Measurements from ENCODE around the gene CCDC175.

GRCh38 chr14:59509101-59509500, 67.5 kb downstream of the CCDC175 start:
- no peak for TF ChIP-seq POLR2A (IDR thresholded peaks at IDR 0.05)
- TF ChIP-seq, protein P1, sequence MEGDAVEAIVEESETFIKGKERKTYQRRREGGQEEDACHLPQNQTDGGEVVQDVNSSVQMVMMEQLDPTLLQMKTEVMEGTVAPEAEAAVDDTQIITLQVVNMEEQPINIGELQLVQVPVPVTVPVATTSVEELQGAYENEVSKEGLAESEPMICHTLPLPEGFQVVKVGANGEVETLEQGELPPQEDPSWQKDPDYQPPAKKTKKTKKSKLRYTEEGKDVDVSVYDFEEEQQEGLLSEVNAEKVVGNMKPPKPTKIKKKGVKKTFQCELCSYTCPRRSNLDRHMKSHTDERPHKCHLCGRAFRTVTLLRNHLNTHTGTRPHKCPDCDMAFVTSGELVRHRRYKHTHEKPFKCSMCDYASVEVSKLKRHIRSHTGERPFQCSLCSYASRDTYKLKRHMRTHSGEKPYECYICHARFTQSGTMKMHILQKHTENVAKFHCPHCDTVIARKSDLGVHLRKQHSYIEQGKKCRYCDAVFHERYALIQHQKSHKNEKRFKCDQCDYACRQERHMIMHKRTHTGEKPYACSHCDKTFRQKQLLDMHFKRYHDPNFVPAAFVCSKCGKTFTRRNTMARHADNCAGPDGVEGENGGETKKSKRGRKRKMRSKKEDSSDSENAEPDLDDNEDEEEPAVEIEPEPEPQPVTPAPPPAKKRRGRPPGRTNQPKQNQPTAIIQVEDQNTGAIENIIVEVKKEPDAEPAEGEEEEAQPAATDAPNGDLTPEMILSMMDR (IDR thresholded peaks at IDR 0.05) = no peak
- TF ChIP-seq POLR2AphosphoS5 (IDR thresholded peaks at IDR 0.05) = no peak
- no peak for TF ChIP-seq EP300 (IDR thresholded peaks at IDR 0.05)

All from gastroesophageal sphincter (tissue), 3 donors.